PC-3 (cell line): Measurements from ENCODE around the gene RNLS. TPM values are rescaled to one million over a fixed set of nuclear protein-coding genes. Genes with fewer than 3 reads are reported as not detected.

Experiments
- ATAC-seq: fragments of 200-7000 bp; cut with Tn5 transposase; 2 replicates; pipeline ENCODE4 v1.9.1; 2020; ENCODE audit warnings: mild to moderate bottlenecking, moderate library complexity
- BruUV-seq: library from RNA; stranded (reverse); fragments of 400-500 nt; replicated peaks from 2 replicates; lab custom pipeline; 2021; lab: Mats Ljungman, UMichigan
- CTCF ChIA-PET: fragments of 300-600 bp; sonication (Branson Sonifier 250); formaldehyde crosslinking; loops from one replicate; lab custom pipeline; 2022; ENCODE audit warnings: antibody characterized with exemption; lab: Charles Lee
- POLR2A ChIA-PET: fragments of 300-600 bp; sonication (Branson Sonifier 250); formaldehyde crosslinking; loops from one replicate; lab custom pipeline; 2022; ENCODE audit warnings: antibody characterized with exemption; ENCODE audit not compliant: unreplicated experiment; lab: Charles Lee
- DNase-seq: peaks from one replicate; pipeline ENCODE4 v3.0.0-alpha.2; 2015
- H2AFZ ChIP-seq: fragments of 300-600 bp; sonication (generic); 2 replicates; pipeline ENCODE4 v1.6.0; 2016; ENCODE audit warnings: antibody characterized with exemption, low read length
- H3F3A ChIP-seq: fragments of 300-600 bp; sonication (generic); one replicate; pipeline ENCODE4 v1.6.0; 2017; ENCODE audit warnings: antibody characterized with exemption, low read length, control low read depth, mild to moderate bottlenecking; ENCODE audit not compliant: unreplicated experiment
- H3K27ac ChIP-seq: fragments of 300-600 bp; sonication (generic); 2 replicates; pipeline ENCODE4 v1.5.1; 2016; ENCODE audit warnings: mild to moderate bottlenecking, low read length
- H3K27me3 ChIP-seq: fragments of 300-600 bp; sonication (generic); 2 replicates; pipeline ENCODE4 v1.6.1; 2016; ENCODE audit warnings: low read length, mixed read lengths
- H3K36me3 ChIP-seq: fragments of 300-600 bp; sonication (generic); 2 replicates; pipeline ENCODE4 v1.6.1; 2016; ENCODE audit warnings: low read depth, mixed run types, low read length, mixed read lengths
- H3K4me1 ChIP-seq: fragments of 300-600 bp; sonication (generic); 2 replicates; pipeline ENCODE4 v1.5.1; 2016; ENCODE audit warnings: low read length; ENCODE audit not compliant: insufficient read depth
- H3K4me2 ChIP-seq: fragments of 300-600 bp; sonication (generic); 2 replicates; pipeline ENCODE4 v1.6.0; 2016; ENCODE audit warnings: low read length
- H3K4me3 ChIP-seq: fragments of 300-600 bp; sonication (generic); 2 replicates; pipeline ENCODE4 v1.5.1; 2016; ENCODE audit warnings: mild to moderate bottlenecking, low read length, mixed read lengths
- H3K79me2 ChIP-seq: fragments of 300-600 bp; sonication (generic); 2 replicates; pipeline ENCODE4 v1.6.1; 2017; ENCODE audit warnings: low read length, mixed read lengths
- H3K9ac ChIP-seq: fragments of 300-600 bp; sonication (generic); 2 replicates; pipeline ENCODE4 v1.6.0; 2016; ENCODE audit warnings: mild to moderate bottlenecking, low read length
- H3K9me2 ChIP-seq: fragments of 300-600 bp; sonication (generic); replicated peaks from 2 replicates; pipeline ENCODE4 v1.6.1; 2016; ENCODE audit warnings: mixed run types, low read length, mixed read lengths
- H3K9me3 ChIP-seq: fragments of 300-600 bp; sonication (generic); 2 replicates; pipeline ENCODE4 v1.6.1; 2016; ENCODE audit warnings: low read length, mixed read lengths
- H4K20me1 ChIP-seq: fragments of 300-600 bp; sonication (generic); 2 replicates; pipeline ENCODE4 v1.6.1; 2016; ENCODE audit warnings: low read length, mixed read lengths
- EZH2 ChIP-seq: fragments of 300-600 bp; sonication (generic); IDR thresholded peaks from one replicate; pipeline ENCODE4 v1.6.1; 2017; ENCODE audit warnings: antibody characterized with exemption, mild to moderate bottlenecking, low read length; ENCODE audit not compliant: unreplicated experiment
- EZH2phosphoT487 ChIP-seq: fragments of 300-600 bp; sonication (generic); IDR thresholded peaks from 2 replicates; pipeline ENCODE4 v1.6.1; 2018; ENCODE audit warnings: mild to moderate bottlenecking, antibody characterized with exemption, low read length, borderline replicate concordance
- intact Hi-C: fragments of 100-400 bp; cut with micrococcal nuclease; formaldehyde crosslinking; loops from 2 replicates; pipeline ENCODE4 v1.9.0; 2023
- total RNA-seq: library from RNA; depleted of rRNA; stranded (reverse); fragments of >200 nt; gene quantifications from 2 replicates; pipeline ENCODE4 v1.2.3, GENCODE V29; 2014
- TF ChIP-seq, protein P1 (sequence below): fragments of 300-600 bp; sonication (generic); conservative IDR thresholded peaks from 2 replicates; pipeline ENCODE4 v1.5.1; 2017; ENCODE audit warnings: antibody characterized with exemption, low read depth, mild to moderate bottlenecking, low read length

The RNLS gene
- total RNA-seq, 1 experiment from 2014 or later = not detected

DNA sequence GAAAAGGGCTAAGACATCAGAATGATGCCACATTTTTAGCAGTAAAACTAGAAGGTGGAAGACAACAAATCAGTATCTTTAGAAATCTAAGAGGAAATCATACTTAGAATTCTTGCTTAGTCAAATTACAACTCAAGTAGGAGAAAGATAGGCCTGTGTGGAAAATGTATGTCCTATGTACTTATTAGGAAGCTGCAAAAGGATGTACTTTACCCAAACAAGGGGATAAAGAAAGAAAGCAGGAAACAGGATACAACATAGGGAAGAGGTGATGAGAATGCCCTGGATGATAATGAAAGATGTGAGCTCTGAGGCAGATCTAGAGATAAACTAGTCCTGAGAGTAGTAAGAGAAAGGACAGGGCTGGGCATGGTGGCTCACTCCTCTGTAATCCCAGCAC is 54.9 kb downstream of the RNLS start:
- no peaks in the 10 kb centered on the region for H3K9me3 ChIP-seq
- H2AFZ ChIP-seq = no peak overlapping the region
- intact Hi-C loops = no loop called here
- no peaks in the 10 kb centered on the region for H3K36me3 ChIP-seq
- DNase-seq (no peak), ATAC-seq (no peak)
- BruUV-seq = no TSS peak
- H3K9ac ChIP-seq = no peak overlapping the region
- H3K4me3 ChIP-seq = no peak overlapping the region
- no peaks in the 10 kb centered on the region for H4K20me1 ChIP-seq
- H3K27me3 ChIP-seq = no peaks in the 10 kb centered on the region
- no peaks in the 10 kb centered on the region for H3F3A ChIP-seq
- no peak overlapping the region for H3K27ac ChIP-seq
- CTCF ChIA-PET = no interaction called here
- H3K9me2 ChIP-seq = no peaks in the 10 kb centered on the region
- no peaks in the 10 kb centered on the region for H3K4me1 ChIP-seq
- POLR2A ChIA-PET = no interaction called here
- H3K4me2 ChIP-seq = no peak overlapping the region
- TF ChIP-seq EZH2phosphoT487 (no peak), EZH2 (no peak)
- TF ChIP-seq, protein P1, sequence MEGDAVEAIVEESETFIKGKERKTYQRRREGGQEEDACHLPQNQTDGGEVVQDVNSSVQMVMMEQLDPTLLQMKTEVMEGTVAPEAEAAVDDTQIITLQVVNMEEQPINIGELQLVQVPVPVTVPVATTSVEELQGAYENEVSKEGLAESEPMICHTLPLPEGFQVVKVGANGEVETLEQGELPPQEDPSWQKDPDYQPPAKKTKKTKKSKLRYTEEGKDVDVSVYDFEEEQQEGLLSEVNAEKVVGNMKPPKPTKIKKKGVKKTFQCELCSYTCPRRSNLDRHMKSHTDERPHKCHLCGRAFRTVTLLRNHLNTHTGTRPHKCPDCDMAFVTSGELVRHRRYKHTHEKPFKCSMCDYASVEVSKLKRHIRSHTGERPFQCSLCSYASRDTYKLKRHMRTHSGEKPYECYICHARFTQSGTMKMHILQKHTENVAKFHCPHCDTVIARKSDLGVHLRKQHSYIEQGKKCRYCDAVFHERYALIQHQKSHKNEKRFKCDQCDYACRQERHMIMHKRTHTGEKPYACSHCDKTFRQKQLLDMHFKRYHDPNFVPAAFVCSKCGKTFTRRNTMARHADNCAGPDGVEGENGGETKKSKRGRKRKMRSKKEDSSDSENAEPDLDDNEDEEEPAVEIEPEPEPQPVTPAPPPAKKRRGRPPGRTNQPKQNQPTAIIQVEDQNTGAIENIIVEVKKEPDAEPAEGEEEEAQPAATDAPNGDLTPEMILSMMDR = no peak
- H3K79me2 ChIP-seq = no peaks in the 10 kb centered on the region

DNA sequence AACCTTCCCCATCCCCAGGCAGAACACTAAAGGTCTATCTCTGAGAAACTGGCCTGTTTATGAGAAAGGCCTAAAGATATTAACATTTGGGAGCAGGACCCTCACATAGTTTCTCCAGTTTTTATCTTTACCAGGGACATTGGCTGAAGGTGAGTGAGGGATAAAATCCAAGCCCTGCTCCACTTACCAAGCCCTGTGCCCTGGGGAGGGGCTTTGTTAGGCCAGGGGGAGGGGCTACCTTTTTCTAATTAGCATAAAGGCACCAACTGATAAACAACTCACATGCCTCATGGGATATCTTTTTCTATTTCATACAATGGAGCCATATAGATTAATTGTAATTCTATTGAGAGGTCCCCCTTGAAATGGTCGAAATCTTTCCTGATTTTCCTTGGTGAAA is 55.9 kb downstream of the RNLS start:
- no peak overlapping the region for H3K4me3 ChIP-seq
- no peaks in the 10 kb centered on the region for H3K36me3 ChIP-seq
- no peaks in the 10 kb centered on the region for H3K4me1 ChIP-seq
- ChIA-PET CTCF (no interaction called here), POLR2A (no interaction called here)
- TF ChIP-seq, protein P1 = no peak
- H3K9me3 ChIP-seq = no peaks in the 10 kb centered on the region
- no peaks in the 10 kb centered on the region for H3K79me2 ChIP-seq
- H2AFZ ChIP-seq = no peak overlapping the region
- H3K9me2 ChIP-seq = no peaks in the 10 kb centered on the region
- H3F3A ChIP-seq = no peaks in the 10 kb centered on the region
- H3K27me3 ChIP-seq = no peaks in the 10 kb centered on the region
- DNase-seq = no peak
- no TSS peak for BruUV-seq
- H3K27ac ChIP-seq = no peak overlapping the region
- no peak overlapping the region for H3K4me2 ChIP-seq
- no peaks in the 10 kb centered on the region for H4K20me1 ChIP-seq
- intact Hi-C loops = no loop called here
- no peak overlapping the region for H3K9ac ChIP-seq
- ATAC-seq = no peak

DNA sequence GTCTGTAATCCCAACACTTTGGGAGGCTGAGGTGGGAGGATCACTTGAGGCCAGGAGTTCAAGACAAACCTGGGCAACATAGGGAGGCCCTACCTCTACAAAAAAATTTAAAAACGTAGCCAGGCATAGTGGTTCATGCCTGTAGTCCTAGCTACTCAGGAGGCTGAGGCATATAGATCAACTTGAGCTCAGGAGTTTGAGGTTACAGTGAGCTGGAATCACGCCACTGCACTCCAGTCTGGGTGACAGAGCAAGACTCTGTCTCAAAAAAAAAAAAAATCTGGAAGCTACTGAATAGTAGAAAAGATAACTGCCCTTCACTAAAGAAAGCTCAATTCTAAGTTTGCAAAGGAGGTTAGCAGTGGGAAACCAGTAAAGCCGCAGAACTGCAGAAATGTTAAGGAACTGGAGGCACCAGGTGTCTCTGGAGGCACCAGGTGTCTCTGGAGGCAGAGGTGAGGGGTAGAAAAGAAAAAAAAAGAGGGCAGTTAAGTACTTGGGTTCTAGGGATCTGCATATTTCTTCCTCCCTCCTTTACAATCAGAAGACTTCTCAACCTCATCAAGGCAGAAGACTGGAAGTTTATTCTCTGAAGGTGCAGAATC is 56.5 kb downstream of the RNLS start:
- CTCF ChIA-PET = no interaction called here
- no peaks in the 10 kb centered on the region for H3K36me3 ChIP-seq
- POLR2A ChIA-PET = no interaction called here
- H3K9me2 ChIP-seq = no peaks in the 10 kb centered on the region
- intact Hi-C loops = no loop called here
- no peaks in the 10 kb centered on the region for H3K4me1 ChIP-seq
- no peak overlapping the region for H2AFZ ChIP-seq
- H3F3A ChIP-seq = no peaks in the 10 kb centered on the region
- no TSS peak for BruUV-seq
- H3K4me3 ChIP-seq = no peak overlapping the region
- no peaks in the 10 kb centered on the region for H3K79me2 ChIP-seq
- TF ChIP-seq, protein P1 = no peak
- no peak for TF ChIP-seq EZH2phosphoT487
- no peak for TF ChIP-seq EZH2
- ATAC-seq = no peak
- H3K27me3 ChIP-seq = no peaks in the 10 kb centered on the region
- H4K20me1 ChIP-seq = no peaks in the 10 kb centered on the region
- no peak overlapping the region for H3K27ac ChIP-seq
- H3K4me2 ChIP-seq = no peak overlapping the region
- H3K9ac ChIP-seq = no peak overlapping the region
- no peaks in the 10 kb centered on the region for H3K9me3 ChIP-seq
- DNase-seq = no peak
